HG03045 (cell line): ENCODE results near the gene NPHP3.

Source experiments
- ATAC-seq: cut with Tn5 transposase; IDR thresholded peaks from one replicate; pipeline ENCODE4 v1.9.1; 2021; ENCODE audit warnings: mild to moderate bottlenecking, moderate library complexity; ENCODE audit not compliant: unreplicated experiment

Gene NPHP3

DNA sequence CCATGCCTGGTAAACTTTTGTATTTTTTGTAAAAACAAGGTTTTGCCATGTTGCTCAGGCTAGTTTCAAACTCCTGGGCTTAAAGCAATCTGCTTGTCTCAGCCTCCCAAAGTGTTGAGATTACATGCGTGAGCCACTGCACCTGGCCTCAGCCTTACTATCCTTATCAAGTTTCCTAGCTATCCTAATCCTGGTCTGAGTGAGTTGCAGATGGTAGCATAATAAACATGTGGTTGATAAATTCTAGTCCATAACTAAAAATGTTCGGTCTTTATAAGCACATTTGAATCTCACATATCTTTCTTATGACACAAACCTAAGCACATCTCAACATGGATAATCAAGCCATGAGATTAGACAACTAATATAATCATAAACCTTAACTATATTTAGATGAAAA lies 18.5 kb downstream of the NPHP3 start:
- no peak for ATAC-seq

DNA sequence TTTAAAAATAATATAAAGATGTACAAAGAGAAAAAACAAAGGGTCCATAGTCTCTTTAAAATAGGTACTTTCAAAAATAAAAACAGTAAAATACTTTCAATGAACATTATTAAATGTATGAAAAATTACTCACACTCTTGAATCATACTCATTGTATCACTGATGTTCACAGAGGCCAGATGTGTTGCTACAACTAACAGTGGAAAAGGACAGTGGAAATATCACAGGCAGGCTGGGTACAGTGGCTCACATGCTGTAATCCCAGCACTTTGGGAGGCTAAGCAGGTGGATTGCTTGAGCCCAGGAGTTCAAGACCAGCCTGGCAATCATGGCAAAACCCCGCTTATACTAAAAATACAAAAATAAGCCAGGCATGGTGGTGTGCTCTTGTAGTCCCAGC lies 26.8 kb downstream of the NPHP3 start:
- no peak for ATAC-seq

GRCh38 chr3:132694991-132695390 lies 27.2 kb downstream of the NPHP3 start:
- no peak for ATAC-seq

GRCh38 chr3:132690040-132690439 lies 32.2 kb downstream of the NPHP3 start:
- no peak for ATAC-seq

DNA sequence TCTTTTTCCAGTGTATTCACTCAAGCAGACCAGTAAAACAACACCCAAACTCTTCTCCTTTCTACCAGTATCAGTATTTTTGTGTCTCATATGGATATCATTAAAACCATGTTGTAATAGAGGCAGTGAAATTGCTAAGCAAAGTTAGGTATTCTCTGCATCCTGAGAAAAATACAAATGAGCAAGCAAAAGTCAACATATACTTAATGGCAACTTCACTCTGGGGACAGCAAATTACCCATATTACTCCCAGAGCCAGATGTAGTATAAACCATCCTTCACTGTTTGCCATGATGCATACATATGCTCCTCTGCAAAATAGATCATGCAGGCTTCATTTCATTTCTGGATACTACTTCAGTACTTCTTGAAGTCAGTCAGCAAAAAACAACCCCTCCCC lies 40.0 kb downstream of the NPHP3 start:
- no peak for ATAC-seq

- ATAC-seq, result no peak
These were observed 40.8 kb downstream of the NPHP3 start for GRCh38 chr3:132681421-132681820.

DNA sequence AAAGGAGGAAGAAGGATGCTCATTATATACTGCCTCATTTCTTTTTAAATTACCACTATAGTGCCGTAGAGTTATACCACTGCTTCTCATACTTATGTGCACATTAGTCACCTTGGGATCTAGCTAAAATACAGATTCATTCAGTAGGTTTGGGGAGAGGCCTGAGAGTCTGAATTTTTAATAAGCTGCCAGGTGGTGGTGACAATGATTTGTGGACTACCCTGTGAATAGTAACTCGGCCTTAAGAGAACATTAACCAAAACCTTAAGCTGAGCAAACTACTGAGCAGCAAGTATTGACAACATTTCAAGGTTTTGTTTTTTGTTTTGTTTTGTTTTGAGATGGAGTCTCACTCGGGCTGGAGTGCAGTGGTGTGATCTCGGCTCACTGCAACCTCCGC lies 42.3 kb downstream of the NPHP3 start:
- ATAC-seq, result no peak

GRCh38 chr3:132675408-132675807 lies 46.8 kb downstream of the NPHP3 start:
- no peak for ATAC-seq

GRCh38 chr3:132669256-132669777 lies 52.9 kb downstream of the NPHP3 start:
- ATAC-seq, result no peak

GRCh38 chr3:132665230-132665745 lies 56.9 kb downstream of the NPHP3 start:
- ATAC-seq, result no peak

DNA sequence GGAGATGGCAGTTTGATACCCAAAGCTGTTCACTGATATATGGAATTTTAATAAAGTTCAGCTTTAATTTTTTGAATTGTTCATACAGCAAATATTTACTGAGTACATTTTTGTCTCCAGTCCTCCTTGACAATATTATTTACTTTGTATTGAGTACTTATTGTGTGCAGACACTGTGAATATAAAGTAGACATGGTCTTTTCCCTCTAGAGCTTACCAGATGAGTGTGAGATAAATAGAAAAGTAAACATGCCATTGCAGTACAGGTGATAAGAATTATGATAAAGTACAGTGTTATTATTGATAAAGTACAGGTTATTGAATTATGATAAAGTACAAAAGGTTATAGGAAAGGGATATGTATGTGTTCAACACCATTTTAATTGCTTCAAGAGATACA lies 60.0 kb downstream of the NPHP3 start:
- ATAC-seq, result no peak

DNA sequence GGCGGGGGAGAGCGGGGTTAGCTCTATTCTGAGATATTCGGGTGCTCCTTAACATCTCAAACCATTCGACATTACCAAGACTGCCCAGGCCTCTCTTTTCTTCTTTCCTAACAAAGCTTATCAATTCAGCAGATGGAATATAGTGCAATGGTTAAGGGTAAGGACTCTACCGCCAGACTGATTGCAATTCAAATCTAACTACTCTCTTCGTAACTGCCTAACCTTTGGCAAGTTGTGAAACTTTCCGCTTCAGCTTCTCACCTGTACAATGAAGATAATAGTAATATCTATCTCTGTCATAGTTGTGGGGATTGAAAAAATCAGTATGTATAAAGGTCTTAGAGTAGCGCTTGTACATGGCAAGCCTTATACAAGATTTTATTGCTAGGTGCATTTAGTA lies 61.1 kb downstream of the NPHP3 start:
- ATAC-seq, result no peak

GRCh38 chr3:132660811-132661070 lies 61.5 kb downstream of the NPHP3 start:
- ATAC-seq, result no peak

DNA sequence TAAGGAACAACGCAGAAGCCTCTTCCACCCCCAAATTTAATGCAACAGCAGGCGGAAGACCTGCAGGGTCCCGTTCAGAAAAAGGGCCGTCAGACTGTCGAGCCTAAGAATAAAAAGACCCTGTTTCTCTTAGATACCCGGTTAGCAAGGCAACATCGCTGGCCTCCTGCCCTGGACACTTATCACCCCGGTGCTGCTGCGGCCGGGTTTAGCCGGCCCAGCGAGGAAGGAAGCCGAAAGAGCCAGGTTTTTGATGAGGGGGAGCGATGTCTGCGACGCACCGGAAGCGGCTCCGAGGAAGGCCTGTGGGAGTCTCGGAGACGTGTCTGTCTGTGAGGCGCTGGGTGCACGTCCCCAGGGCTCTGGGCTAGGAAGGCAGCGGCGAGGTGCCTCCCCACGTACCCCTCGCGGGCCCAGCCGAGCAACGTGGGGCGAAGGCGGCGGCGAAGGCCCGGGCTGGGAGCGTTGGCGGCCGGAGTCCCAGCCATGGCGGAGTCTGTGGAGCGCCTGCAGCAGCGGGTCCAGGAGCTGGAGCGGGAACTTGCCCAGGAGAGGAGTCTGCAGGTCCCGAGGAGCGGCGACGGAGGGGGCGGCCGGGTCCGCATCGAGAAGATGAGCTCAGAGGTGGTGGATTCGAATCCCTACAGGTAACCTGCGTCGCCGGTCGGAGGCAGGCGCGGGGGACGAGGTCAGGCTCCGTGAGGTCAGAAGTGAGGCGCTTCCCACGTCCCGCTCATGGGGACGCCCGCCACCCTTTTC lies 62.0 kb downstream of the NPHP3 start, which contains the start of gene UBA5:
Gene UBA5 (plus strand): TSS at position 278 of the 759 bp plus-strand sequence. CDS start 209 bp downstream, at position 487.
- peak; percentile 75 for ATAC-seq

DNA sequence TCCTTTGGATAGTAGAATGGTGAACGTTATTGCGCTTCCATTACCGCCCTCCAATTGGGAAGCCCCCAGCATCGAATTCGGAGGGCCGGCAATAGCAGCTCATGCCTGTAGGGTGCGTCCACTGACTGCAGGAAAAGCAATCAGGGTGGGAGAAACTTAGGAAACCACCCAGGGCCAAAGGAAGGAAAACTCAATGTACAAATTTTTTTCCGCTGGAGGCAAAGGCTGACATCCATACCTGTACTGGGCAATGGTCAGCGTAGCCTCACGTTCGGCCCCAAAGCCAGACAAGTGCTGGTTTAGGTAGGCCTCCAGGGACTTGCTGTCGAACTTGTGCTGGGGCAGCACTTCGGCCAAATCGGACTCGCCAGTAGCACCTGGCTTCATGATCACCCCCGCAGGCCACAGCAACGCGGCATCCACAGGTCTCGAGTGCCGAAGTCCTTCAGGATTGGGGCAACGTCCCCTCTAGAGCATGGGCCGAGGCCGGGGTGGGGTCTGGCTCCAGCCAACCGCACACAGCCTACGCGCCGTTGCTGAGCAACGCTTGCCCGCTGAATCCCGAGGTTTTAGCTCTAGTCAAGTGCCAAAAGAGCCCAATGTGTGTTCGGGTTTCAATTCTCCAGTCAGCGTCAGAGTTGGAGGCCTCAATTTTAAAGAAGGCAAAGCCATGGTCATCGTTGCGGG lies 62.7 kb downstream of the NPHP3 start, which contains the start of gene ACAD11:
Gene ACAD11 (minus strand): TSS at position 445 of the 687 bp plus-strand sequence. CDS start 58 bp downstream, at position 387.
- peak; percentile 66 for ATAC-seq

GRCh38 chr3:132659000-132659364 lies 63.2 kb downstream of the NPHP3 start:
- ATAC-seq, result no peak

- ATAC-seq, result no peak
These were observed 64.1 kb downstream of the NPHP3 start for GRCh38 chr3:132657869-132658747.

DNA sequence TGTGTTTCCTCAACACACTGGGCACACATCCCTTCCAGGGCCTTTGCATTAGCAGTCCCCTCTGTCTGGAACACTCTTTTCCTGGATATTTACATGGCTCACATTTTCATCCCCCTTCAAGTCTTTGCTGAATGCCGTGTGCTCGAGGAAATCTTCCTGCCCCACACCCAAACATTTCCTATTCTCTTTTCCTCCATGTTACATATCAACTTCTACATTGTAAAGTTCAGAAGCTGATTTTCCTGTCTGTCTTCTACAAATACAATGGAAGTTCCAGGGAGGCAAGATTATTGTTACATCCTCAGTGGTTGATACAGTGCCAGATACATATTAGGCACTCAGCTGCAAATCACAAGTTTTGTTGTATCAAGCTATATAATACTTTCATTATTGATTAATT lies 66.7 kb downstream of the NPHP3 start:
- no peak for ATAC-seq

DNA sequence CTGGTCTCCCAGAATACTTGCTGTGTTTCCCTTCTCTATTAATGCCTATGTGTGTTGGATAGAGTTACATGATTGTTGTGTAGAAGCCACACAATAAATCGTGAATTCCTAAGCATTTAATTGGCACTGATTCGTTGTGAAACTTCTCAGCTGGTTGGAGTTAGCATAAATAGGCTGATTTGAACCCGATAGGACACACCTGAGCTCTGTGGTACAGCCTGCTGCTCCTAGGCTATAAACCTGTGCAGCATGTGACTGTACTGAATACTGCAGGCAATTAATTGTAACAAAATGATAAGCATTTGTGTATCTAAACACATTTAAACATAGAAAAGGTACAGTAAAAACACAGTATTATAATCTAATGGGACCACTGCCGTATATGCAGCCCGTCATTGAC lies 67.5 kb downstream of the NPHP3 start:
- ATAC-seq, result no peak

DNA sequence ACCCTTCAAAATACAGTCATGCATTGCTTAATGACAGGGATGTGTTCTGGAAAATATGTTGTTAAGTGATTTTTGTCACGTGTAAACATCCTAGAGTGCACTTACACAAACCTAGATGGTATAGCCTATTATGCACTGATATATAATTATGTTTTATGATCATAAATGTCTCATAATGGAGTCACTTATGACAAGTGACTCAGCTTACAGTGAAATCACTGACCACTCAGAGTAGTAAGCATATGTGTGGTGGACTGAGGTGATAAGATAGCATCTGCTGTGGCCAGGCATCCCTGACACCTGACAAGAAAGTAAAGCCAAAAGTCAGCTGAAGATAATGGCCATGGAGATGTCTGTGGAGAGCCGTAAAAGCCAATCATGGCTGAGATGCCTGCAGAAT lies 68.0 kb downstream of the NPHP3 start:
- no peak for ATAC-seq

DNA sequence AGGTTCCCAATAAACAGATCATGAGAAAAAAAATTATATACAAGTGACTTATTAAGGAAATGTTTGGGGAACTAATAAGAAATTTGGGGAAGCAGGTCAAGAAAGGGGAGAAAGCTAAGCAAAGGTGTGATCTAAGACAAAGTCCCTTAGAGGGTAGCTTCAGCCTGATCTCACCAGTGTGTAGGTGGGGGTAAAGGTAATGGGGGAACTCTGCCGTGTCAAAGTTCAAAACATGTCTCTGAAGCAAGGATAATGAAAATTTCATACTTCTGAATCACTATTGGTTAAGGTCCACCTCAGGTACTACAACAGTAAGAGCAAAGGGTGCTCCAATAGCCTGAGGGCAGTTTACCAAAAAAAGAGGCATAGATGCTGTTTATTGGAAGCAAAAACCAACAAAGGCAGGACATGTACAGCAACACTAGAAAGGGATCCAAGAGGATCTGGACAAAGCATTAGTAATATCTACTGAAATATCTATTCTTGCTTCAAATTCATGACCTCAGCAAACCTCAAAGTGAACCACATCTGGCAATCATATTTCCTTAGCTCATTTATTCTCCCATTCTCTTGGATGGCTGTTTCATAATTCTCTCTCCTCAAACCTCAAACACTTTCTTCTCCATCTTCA lies 69.5 kb downstream of the NPHP3 start:
- ATAC-seq, result no peak
